ENCODE measurements around the gene HIVEP2.

Gene HIVEP2

DNA sequence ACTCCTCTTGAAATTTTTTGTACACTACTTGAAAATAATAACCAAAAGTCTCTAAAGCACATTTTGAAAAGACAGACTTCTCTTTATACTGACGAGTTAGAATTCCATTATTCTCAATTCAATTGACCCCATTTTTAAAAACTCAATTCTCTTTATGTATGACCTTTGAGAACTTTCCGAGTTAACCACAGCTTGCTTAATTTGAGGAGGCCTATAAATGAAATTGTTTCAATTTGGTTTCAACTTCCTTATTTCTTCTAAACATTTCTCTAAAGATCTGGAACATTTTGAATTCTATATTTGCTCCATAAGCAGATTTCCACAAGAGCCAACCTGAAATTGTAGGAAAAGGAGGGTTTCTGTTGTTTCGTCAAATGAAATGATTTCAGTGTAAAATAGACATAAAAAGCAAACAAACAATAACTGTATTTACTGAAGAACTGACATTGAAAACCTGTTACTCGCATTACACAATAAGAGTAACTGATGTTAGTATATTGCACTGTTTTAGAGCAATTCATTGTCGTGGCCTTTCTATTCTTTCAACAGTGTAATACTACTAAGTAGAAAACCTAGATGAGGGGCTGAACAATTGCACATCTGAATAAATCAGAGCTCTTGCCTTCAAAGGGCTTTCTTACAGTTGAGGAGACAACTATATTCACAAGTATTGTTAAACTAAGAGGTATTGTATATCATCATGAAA, 223.6 kb downstream of the HIVEP2 start:
- ATAC-seq, result no peak
- no peak overlapping the region for H3K27ac Mint-ChIP-seq

DNA sequence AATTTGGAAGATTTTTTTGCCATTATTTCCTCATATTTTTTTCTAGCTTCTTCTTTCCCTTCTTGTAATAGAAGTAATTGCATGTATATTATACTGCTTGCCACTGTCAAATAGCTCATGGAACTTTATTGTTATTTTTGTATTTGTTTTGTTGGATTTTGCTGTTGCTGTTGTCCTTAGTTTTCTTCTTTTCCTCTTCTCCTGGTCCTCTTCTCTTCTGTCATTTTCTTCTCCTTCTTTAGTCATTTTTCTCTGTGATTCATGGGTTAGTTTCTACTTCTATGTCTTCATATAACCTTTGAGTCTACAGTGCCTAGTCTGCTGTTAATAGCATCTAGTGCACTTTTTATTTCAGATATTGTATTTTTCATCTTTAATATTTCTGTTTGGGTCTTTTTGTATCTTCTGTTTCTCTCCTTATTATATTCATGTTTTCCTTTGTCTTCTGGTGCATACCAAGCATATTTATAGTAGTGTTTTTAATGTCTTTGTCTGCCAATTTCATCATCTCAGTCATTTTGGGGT, 226.2 kb downstream of the HIVEP2 start:
- Mint-ChIP-seq H3K27me3 (no peaks in the 10 kb centered on the region), H3K36me3 (peaks cover 13% of the 10 kb centered on the region), H3K4me3 (no peak overlapping the region), H3K27ac (no peak overlapping the region), H3K9me3 (peaks cover 12% of the 10 kb centered on the region), H3K4me1 (peaks cover 27% of the 10 kb centered on the region)
- no peak for ATAC-seq

More for the DNA sequence above, 223.6 kb downstream of the HIVEP2 start:
- H3K36me3 Mint-ChIP-seq, result peaks cover 13% of the 10 kb centered on the region
- peaks cover 20% of the 10 kb centered on the region for H3K4me1 Mint-ChIP-seq
- peaks cover 12% of the 10 kb centered on the region for H3K9me3 Mint-ChIP-seq
- no peaks in the 10 kb centered on the region for H3K27me3 Mint-ChIP-seq
- H3K4me3 Mint-ChIP-seq, result no peak overlapping the region

DNA sequence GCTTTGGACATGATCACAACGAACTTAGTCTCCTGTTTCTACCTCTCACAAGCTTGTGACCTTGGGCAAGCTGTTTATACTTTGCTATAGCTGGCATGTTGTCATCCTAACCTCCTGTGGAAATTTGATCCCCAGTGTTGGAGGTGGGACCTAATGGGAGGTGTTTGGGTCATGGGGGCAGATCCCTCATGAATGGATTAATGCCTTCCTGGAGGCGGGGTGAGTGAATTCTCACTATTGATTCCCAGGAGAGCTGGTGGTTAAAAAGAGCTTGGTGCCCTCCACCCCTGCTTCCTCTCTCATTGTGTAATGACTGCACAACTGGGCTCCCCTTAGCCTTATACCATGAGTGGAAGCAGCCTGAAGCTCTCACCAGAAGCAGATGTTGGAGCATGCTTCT, 228.9 kb downstream of the HIVEP2 start:
- Mint-ChIP-seq H3K4me3 (no peak overlapping the region), H3K27ac (no peak overlapping the region), H3K27me3 (no peaks in the 10 kb centered on the region), H3K9me3 (peaks cover 12% of the 10 kb centered on the region), H3K36me3 (peaks cover 13% of the 10 kb centered on the region), H3K4me1 (peaks cover 19% of the 10 kb centered on the region)
- ATAC-seq, result peak; percentile 57

DNA sequence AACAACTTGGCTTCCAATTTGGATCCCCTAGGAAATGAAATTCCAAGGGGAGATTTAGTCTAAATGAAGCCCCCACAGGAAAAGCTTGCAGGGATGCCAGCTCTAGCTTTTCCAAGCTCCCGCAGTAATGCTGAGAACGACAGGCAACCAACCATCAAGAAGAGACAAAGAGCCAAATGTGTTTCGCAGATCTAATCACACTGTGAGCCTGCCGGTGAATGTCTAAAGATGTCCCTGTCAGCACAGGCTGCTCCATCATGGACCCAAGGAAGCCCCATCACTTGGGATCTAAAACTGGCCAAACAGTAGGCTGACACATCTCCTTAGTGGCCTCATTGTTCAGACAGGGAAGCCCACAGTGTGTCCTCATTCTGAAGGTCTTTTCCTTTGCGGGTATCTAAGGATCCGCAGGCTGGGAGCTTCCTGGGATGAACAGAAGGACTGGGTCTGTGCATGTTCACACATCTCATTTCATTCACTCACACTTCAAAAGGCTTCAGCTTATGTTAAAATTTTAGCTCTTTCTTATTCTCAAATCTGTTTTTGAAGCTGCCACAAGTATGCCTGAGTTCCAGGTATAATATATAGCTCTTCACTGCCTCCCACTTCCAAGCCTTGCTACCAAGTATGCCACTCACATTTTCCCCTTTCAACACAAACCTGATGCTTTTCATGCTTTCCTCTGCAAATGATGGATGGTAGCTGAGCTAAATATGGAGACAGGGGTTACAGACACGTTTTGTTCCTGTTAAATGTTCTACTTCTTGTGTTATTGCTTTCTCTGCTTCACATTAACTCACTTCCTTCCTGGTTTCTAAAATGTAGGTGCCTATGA, 229.8 kb downstream of the HIVEP2 start:
- H3K27ac Mint-ChIP-seq, result no peak overlapping the region
- peaks cover 13% of the 10 kb centered on the region for H3K36me3 Mint-ChIP-seq
- no peak for ATAC-seq
- H3K9me3 Mint-ChIP-seq, result peaks cover 12% of the 10 kb centered on the region
- H3K27me3 Mint-ChIP-seq, result no peaks in the 10 kb centered on the region
- H3K4me3 Mint-ChIP-seq, result no peak overlapping the region
- H3K4me1 Mint-ChIP-seq, result peaks cover 16% of the 10 kb centered on the region

DNA sequence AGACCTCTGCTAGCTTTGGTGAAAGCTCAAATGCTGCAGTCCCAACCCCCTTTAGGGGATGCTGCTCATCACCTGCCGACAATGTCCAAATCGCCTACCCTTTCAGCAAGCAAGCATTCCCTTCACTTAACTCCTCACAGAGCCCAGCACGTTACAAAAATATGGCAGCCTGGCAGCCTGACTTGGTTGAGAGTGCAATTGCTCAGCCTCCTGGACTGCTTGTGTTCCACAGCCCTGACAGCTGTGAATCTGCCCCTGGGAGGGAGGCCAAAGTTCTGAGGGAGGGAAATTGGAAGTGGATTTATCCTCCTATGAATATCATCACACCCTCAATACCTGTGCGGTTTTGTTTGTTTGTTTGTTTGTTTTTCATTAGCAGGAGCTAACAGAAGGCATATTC, 231.0 kb downstream of the HIVEP2 start:
- Mint-ChIP-seq H3K36me3 (peaks cover 5% of the 10 kb centered on the region), H3K27ac (no peak overlapping the region), H3K4me1 (peaks cover 16% of the 10 kb centered on the region), H3K27me3 (no peaks in the 10 kb centered on the region), H3K9me3 (peaks cover 7% of the 10 kb centered on the region), H3K4me3 (no peak overlapping the region)
- no peak for ATAC-seq

DNA sequence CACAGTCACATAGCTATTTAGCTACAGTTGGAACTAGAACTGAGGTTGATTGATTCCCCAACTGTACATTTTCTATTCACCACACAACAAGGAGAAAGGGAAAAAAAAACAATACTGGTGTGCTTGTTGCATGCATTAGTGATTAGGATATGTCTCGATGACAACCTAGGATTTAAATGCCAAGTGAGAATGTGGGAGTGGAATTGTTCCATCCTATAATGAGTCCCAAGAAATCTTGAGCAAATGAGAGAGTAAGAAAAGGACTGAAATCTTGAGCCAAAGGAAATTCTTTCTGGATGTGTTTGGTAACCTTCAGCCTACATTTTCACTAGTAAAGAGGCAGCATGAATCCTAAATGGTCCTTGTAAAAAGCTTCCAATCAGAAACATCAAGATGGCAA, 232.7 kb downstream of the HIVEP2 start:
- ATAC-seq, result no peak
- H3K27ac Mint-ChIP-seq, result no peak overlapping the region
- H3K9me3 Mint-ChIP-seq, result no peaks in the 10 kb centered on the region
- H3K4me3 Mint-ChIP-seq, result no peak overlapping the region
- no peaks in the 10 kb centered on the region for H3K27me3 Mint-ChIP-seq
- no peaks in the 10 kb centered on the region for H3K36me3 Mint-ChIP-seq
- peaks cover 18% of the 10 kb centered on the region for H3K4me1 Mint-ChIP-seq

DNA sequence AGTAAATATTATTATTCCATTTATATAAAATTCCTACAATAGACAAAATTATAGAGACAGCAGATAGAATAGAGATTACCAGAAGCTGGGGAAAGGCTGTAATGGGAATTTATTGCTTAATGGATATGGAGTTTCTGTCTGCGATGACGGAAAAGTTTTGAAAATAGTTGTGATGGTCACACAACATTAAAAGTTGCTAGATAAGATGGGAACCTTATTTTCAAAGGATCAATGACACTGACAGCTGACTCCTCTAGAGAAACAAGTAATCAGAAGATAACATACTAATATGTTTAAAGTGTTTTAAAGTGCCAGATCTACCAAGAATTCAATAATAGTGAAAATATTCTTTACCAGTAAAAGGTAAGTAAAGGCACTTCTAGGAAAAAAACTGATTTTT, 236.3 kb downstream of the HIVEP2 start:
- H3K27ac Mint-ChIP-seq, result no peak overlapping the region
- no peak for ATAC-seq
- H3K36me3 Mint-ChIP-seq, result no peaks in the 10 kb centered on the region
- H3K9me3 Mint-ChIP-seq, result no peaks in the 10 kb centered on the region
- H3K4me1 Mint-ChIP-seq, result peaks cover 18% of the 10 kb centered on the region
- H3K4me3 Mint-ChIP-seq, result no peak overlapping the region
- H3K27me3 Mint-ChIP-seq, result no peaks in the 10 kb centered on the region

DNA sequence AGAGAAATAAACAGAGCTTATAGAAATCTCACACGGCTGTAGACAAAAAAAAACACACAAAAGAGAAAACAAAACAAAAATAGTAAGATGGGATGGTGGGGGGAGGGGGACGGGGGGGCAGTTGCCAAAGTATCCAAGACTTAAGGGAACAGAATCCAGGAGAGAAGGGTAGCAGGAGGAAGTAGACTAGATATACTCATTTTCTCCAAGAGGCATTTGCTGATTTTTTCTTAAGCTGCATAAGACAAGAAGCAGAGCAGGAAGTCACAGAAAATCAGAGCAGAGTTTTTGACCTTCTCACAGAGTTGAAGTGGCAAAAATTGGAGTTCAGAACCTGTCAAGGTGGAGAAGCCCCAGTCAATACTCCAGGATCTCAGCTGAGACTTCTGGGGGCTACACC, 237.7 kb downstream of the HIVEP2 start:
- Mint-ChIP-seq H3K9me3 (no peaks in the 10 kb centered on the region), H3K36me3 (no peaks in the 10 kb centered on the region), H3K27ac (peak overlapping the region; percentile 18), H3K4me3 (no peak overlapping the region), H3K27me3 (no peaks in the 10 kb centered on the region), H3K4me1 (peaks cover 31% of the 10 kb centered on the region)
- ATAC-seq, result no peak

DNA sequence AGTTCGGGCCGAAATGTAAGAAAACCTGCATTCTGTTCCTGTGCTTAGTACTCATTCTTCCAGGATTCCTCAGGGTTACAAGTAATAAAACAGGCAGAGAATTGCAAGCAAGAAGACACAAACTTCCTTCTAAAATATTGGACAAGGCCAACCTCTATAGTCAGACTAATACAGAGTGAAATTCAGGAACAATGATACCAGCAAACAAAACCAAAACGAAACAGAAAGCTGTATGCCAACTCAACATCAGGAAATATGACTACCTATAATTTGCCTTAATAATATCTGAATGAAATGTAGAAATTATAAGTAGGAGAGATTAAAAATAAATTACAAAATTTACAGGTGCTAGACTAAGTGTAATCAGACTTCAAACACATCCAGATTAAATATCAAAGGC, 238.8 kb downstream of the HIVEP2 start:
- peaks cover 33% of the 10 kb centered on the region for H3K4me1 Mint-ChIP-seq
- no peaks in the 10 kb centered on the region for H3K27me3 Mint-ChIP-seq
- no peak for ATAC-seq
- no peaks in the 10 kb centered on the region for H3K9me3 Mint-ChIP-seq
- no peaks in the 10 kb centered on the region for H3K36me3 Mint-ChIP-seq
- peak overlapping the region; percentile 18 for H3K27ac Mint-ChIP-seq
- no peak overlapping the region for H3K4me3 Mint-ChIP-seq

DNA sequence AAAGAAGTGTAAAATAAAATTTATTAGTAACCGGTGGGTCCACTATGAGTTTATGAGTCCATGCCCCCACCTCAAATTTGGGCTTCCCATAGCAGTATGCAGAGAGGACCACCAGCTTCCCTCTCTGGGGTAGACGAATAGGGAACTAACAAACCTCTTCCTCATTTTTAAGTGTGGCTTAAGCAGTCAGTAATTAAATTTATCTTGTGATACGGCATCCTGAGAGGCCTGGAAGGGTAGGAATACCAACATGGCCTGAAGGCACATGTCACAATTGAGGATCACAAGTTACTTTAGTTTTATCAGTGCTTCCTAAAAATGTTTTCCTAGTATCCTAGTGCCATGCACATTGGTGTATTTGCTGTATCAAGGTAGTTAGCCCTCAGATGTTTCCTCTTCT, 239.9 kb downstream of the HIVEP2 start:
- Mint-ChIP-seq H3K4me1 (peaks cover 37% of the 10 kb centered on the region), H3K36me3 (no peaks in the 10 kb centered on the region), H3K4me3 (no peak overlapping the region), H3K9me3 (no peaks in the 10 kb centered on the region), H3K27ac (no peak overlapping the region), H3K27me3 (no peaks in the 10 kb centered on the region)
- ATAC-seq, result no peak

DNA sequence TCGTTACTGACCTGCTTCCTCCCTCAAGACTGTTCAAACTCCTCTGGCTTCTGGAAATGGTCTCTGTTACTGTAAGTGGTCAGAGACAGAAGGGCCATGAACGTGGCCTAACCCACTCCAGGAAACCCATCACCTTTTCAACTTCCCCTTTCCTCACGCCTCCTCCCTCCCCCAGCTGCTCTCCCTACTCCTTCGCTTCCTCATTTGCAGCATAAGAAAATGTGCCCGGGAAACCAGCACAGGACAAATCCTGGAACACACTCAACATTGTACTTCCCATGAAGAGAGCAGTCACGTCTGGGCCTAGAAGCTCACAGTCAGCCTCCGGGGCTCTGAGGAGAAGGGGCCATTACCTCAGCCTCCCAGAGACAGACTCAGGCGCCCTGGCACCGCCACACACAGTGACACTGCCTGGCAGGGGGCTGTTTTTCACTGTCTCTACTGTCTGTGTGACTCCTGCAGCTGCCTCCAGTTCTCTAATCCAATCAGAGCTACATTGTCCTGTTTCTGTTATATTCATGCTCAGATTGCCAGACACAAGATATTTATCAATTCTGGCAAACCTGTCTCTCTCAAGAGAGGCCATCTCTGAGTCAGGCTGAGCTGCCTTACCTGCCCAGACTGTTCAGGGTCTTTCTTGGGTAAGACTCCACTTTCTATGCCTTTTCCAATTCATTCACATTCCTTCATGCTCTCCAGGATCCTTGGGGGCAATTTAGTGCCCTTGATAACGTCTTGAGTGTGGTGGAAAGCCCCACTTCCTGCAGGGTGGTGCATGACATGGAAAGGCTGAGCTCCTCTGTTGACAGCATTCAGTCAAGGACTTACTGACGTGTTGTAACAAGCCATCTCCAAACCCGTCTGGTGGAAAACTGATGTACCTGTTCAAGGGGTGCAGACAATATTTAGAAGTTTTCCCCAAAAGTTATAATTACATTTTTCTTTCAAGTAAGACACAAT, 242.2 kb downstream of the HIVEP2 start:
- no peaks in the 10 kb centered on the region for H3K9me3 Mint-ChIP-seq
- H3K27ac Mint-ChIP-seq, result peak overlapping the region; percentile 59
- no peak overlapping the region for H3K4me3 Mint-ChIP-seq
- no peaks in the 10 kb centered on the region for H3K27me3 Mint-ChIP-seq
- ATAC-seq, result peak; percentile 82
- H3K36me3 Mint-ChIP-seq, result no peaks in the 10 kb centered on the region
- H3K4me1 Mint-ChIP-seq, result peaks cover 49% of the 10 kb centered on the region

All from stimulated activated memory B cell treated with anti-CD40 and anti-IgM and Interleukin-4, amounts not matched to agents 10 μg/mL and 1 μg/mL and 100 μg/mL, for 72 hours (primary cell).